GM04504 (cell line): ENCODE data around the gene GNPTAB.
A peak's percentile ranks its signal among the peaks of the same experiment; 100 is the strongest.

Experiments
- DNase-seq: peaks from one replicate; pipeline ENCODE4 v3.0.0-alpha.2; 2012; ENCODE audit warnings: low read depth

GNPTAB gene

GRCh38 chr12:101772012-101772775, 58.6 kb downstream of the GNPTAB start:
- DNase-seq = no peak

- DNase-seq = no peak
These were observed 60.9 kb downstream of the GNPTAB start for GRCh38 chr12:101769865-101770264.

GRCh38 chr12:101768781-101769180, 62.0 kb downstream of the GNPTAB start:
- DNase-seq = no peak

- DNase-seq = no peak
These were observed 63.2 kb downstream of the GNPTAB start for GRCh38 chr12:101767537-101767936.

- DNase-seq = no peak
These were observed 66.5 kb downstream of the GNPTAB start for GRCh38 chr12:101764051-101764792.

- no peak for DNase-seq
These were observed 67.4 kb downstream of the GNPTAB start for GRCh38 chr12:101763246-101763931.

GRCh38 chr12:101761781-101762180, 69.0 kb downstream of the GNPTAB start:
- DNase-seq = no peak

- no peak for DNase-seq
These were observed 69.4 kb downstream of the GNPTAB start for GRCh38 chr12:101761350-101761749.

- no peak for DNase-seq
These were observed 71.2 kb downstream of the GNPTAB start for GRCh38 chr12:101759396-101760047.

GRCh38 chr12:101750152-101750551, 80.6 kb downstream of the GNPTAB start:
- no peak for DNase-seq

- DNase-seq = no peak
These were observed 81.1 kb downstream of the GNPTAB start for GRCh38 chr12:101749657-101750056.

GRCh38 chr12:101748907-101749306, 81.9 kb downstream of the GNPTAB start:
- DNase-seq = no peak

GRCh38 chr12:101747697-101748096, 83.1 kb downstream of the GNPTAB start:
- no peak for DNase-seq

GRCh38 chr12:101746661-101747060, 84.1 kb downstream of the GNPTAB start:
- DNase-seq = peak; percentile 4

- no peak for DNase-seq
These were observed 84.6 kb downstream of the GNPTAB start for GRCh38 chr12:101746196-101746595.

GRCh38 chr12:101745481-101745880, 85.3 kb downstream of the GNPTAB start:
- DNase-seq = no peak

GRCh38 chr12:101743724-101744472, 86.9 kb downstream of the GNPTAB start:
- DNase-seq = no peak

GRCh38 chr12:101743242-101743641, 87.5 kb downstream of the GNPTAB start:
- DNase-seq = no peak

GRCh38 chr12:101740980-101741379, 89.8 kb downstream of the GNPTAB start:
- no peak for DNase-seq

GRCh38 chr12:101740566-101740965, 90.2 kb downstream of the GNPTAB start:
- no peak for DNase-seq

GRCh38 chr12:101738920-101739665, 91.7 kb downstream of the GNPTAB start, which contains the start of gene SYCP3:
TSS of gene SYCP3 (minus strand) at chr12:101739462. CDS start at chr12:101737935, 1,527 bp downstream.
- DNase-seq = no peak
